Omental fat pad (tissue), 4 donors: ENCODE results near the gene ANXA6. TPM values are rescaled to one million over a fixed set of nuclear protein-coding genes. Genes with fewer than 3 reads are reported as not detected.

Source experiments
- ATAC-seq: fragments of 150-250 bp; one replicate; pipeline ENCODE4 v1.9.1; 2016; ENCODE audit warnings: mild to moderate bottlenecking, moderate library complexity; ENCODE audit not compliant: low FRiP score
- DNase-seq: peaks from one replicate; pipeline ENCODE4 v3.0.0-alpha.2; 2019; ENCODE audit warnings: low spot score
- CTCF ChIP-seq, 3 donors: fragments of 450-650 bp; IDR thresholded peaks; one replicate each; pipeline ENCODE4 v1.5.1; 2016 to 2017; ENCODE audit warnings: antibody characterized with exemption in 3 of 3, mild to moderate bottlenecking in 3 of 3, moderate library complexity in 2 of 3
- total RNA-seq, 4 donors: library from RNA; depleted of rRNA; stranded (reverse); fragments of >200 nt; gene quantifications; one replicate each; pipeline ENCODE4 v1.1.0, GENCODE V29; 2016

The ANXA6 gene
- 100 to 1,000 TPM; 216 to 505 (median 379) TPM for total RNA-seq

- TF ChIP-seq CTCF (IDR thresholded peaks at IDR 0.05), result no peak
- DNase-seq (peak; percentile 36), ATAC-seq (peak; percentile 94)
Observed at GRCh38 chr5:151157426-151158286, at the start of gene ANXA6. Gene ANXA6 (minus strand): TSS chr5:151157779. CDS start chr5:151147901, 9,878 bp downstream.

GRCh38 chr5:151205411-151205810, 47.8 kb upstream of the ANXA6 start:
- DNase-seq, result no peak
- ATAC-seq, result no peak
- no peak for TF ChIP-seq CTCF (IDR thresholded peaks at IDR 0.05)

- TF ChIP-seq CTCF (IDR thresholded peaks at IDR 0.05), result no peak
- no peak for DNase-seq
- ATAC-seq, result no peak
Observed at GRCh38 chr5:151204051-151204450, 46.5 kb upstream of the ANXA6 start.

- no peak for DNase-seq
- ATAC-seq, result peak; percentile 36
- TF ChIP-seq CTCF (IDR thresholded peaks at IDR 0.05), result no peak
Observed at GRCh38 chr5:151202381-151203139, 45.0 kb upstream of the ANXA6 start.

DNA sequence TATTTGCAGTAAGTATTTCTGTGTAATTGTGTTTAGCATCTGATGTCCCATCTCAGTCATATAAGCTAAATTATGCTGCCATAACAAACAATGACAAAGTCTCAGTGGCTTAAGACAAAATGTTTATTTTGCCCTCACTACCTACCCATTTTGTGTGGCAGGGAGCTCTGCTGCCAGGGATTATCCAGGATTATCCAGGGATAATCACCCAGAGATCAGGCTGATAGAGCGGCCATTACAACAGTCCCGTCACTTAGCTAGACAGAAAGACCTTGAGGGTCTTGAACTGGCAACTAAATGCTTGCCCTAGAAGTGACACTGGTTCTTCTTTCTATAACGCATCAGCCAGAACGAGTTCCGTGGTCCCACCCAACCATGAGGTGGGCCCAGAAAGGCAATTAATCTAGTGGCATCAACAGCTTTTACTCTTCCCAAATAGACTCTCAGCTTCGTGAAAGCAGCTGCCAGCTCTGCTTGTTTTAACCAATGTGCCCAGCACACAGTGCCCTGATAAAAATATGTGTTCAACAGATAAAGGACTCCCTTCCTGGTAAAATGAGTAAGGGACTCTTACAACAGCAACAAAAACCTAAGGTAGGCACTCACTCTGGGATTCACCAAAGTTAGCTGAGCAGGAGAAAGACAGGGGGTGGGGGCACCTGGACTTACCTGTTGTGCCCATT, 43.5 kb upstream of the ANXA6 start:
- no peak for DNase-seq

More for the DNA sequence above, 43.5 kb upstream of the ANXA6 start:
- no peak for ATAC-seq
- no peak for TF ChIP-seq CTCF (IDR thresholded peaks at IDR 0.05)
